Thoracic aorta (tissue), 2 donors: ENCODE measurements around the gene CFAP46. TPM values are rescaled to one million over a fixed set of nuclear protein-coding genes. Genes with fewer than 3 reads are reported as not detected.

Experiments used
- ATAC-seq: fragments of 150-250 bp; one replicate; pipeline ENCODE4 v1.8.0; 2017; ENCODE audit warnings: low read depth; ENCODE audit not compliant: insufficient number of reproducible peaks, low FRiP score
- DNase-seq: peaks from one replicate; pipeline ENCODE4 v3.0.0-alpha.2; 2020; ENCODE audit warnings: low spot score
- H3K27ac ChIP-seq, 2 donors: fragments of 200-600 bp; sonication (generic); 1 replicate in 1 of 2; 2 replicates in 1 of 2; pipeline ENCODE4 v1.5.1; 2016; ENCODE audit warnings: mild to moderate bottlenecking in 2 of 2, moderate library complexity in 2 of 2
- H3K27me3 ChIP-seq: fragments of 200-600 bp; sonication (generic); replicated peaks from 2 replicates; pipeline ENCODE4 v1.6.0; 2016; ENCODE audit warnings: mild to moderate bottlenecking; ENCODE audit not compliant: insufficient read depth
- H3K36me3 ChIP-seq: fragments of 200-600 bp; sonication (generic); one replicate; pipeline ENCODE4 v1.5.1; 2016
- H3K4me1 ChIP-seq, 2 donors: fragments of 200-600 bp; sonication (generic); 1 replicate in 1 of 2; 2 replicates in 1 of 2; pipeline versions ENCODE4 v1.5.1 to v1.6.0; 2016; ENCODE audit warnings: low read depth in 2 of 2, mild to moderate bottlenecking in 1 of 2; ENCODE audit not compliant: control insufficient read depth in 1 of 2
- H3K4me3 ChIP-seq: fragments of 200-600 bp; sonication (generic); 2 replicates; pipeline ENCODE4 v1.5.1; 2016; ENCODE audit warnings: mild to moderate bottlenecking
- H3K9me3 ChIP-seq: fragments of 200-600 bp; sonication (generic); 2 replicates; pipeline ENCODE4 v1.5.1; 2016
- total RNA-seq, 2 donors: library from RNA; depleted of rRNA; stranded (reverse); fragments of >200 nt; gene quantifications; one replicate each; pipeline versions ENCODE4 v1.1.0 to v1.2.3, GENCODE V29; 2016
- TF ChIP-seq, protein P1 (sequence below): fragments of 200-600 bp; sonication (generic); IDR thresholded peaks from one replicate; pipeline ENCODE4 v1.5.1; 2019; ENCODE audit warnings: antibody characterized with exemption

CFAP46 gene
- total RNA-seq, 2 donors from 2014 or later, result not detected

DNA sequence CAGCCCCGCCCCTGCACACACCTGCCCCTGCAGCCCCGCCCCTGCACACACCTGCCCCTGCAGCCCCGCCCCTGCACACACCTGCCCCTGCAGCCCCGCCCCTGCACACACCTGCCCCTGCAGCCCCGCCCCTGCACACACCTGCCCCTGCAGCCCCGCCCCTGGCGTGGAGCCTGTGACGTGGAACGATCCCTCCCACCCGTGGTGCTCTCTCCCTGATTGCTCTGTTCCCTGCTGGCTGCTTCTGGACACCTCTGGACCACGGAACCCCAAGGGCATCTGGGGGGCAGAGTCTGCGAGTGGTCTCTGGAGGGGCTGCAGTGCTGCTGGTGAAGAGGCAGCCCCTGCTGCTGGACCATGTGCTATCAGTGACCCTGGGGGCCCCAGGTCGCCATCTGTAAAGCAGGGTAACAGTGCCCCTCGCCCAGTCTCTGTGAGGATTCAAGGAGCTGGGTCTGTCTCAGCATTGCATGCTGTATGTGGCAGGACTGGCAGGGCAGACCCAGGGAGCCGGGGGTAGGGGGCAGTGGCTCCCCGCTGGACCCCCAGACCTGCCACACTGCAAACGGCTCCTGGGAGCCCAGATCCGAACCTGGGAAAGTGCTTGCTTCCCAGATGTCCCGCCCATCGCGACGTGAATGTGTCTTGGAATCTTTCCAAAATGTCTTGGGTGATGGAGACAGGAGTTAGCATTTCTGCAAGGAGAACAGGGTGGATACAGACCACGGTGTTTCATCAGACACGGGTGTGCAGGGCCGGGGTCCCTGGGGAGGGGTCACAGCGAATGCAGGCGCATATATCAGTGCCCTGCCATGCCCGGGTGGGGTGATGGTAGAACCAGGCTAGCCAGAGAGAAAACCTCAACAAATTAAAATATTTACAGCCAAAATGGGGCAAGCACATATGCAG lies 128.6 kb downstream of the CFAP46 start:
- no peak overlapping the region for H3K4me3 ChIP-seq
- H3K27me3 ChIP-seq, result no peaks in the 10 kb centered on the region
- DNase-seq (no peak), ATAC-seq (no peak)
- H3K27ac ChIP-seq, result no peak overlapping the region
- TF ChIP-seq, protein P1, sequence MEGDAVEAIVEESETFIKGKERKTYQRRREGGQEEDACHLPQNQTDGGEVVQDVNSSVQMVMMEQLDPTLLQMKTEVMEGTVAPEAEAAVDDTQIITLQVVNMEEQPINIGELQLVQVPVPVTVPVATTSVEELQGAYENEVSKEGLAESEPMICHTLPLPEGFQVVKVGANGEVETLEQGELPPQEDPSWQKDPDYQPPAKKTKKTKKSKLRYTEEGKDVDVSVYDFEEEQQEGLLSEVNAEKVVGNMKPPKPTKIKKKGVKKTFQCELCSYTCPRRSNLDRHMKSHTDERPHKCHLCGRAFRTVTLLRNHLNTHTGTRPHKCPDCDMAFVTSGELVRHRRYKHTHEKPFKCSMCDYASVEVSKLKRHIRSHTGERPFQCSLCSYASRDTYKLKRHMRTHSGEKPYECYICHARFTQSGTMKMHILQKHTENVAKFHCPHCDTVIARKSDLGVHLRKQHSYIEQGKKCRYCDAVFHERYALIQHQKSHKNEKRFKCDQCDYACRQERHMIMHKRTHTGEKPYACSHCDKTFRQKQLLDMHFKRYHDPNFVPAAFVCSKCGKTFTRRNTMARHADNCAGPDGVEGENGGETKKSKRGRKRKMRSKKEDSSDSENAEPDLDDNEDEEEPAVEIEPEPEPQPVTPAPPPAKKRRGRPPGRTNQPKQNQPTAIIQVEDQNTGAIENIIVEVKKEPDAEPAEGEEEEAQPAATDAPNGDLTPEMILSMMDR, result no peak
- no peaks in the 10 kb centered on the region for H3K4me1 ChIP-seq
- H3K9me3 ChIP-seq, result no peaks in the 10 kb centered on the region
- H3K36me3 ChIP-seq, result no peaks in the 10 kb centered on the region

GRCh38 chr10:132813001-132813401 lies 129.4 kb downstream of the CFAP46 start:
- no peak for DNase-seq
- H3K27me3 ChIP-seq, result no peaks in the 10 kb centered on the region

GRCh38 chr10:132812520-132812919 lies 129.8 kb downstream of the CFAP46 start:
- Histone ChIP-seq H3K27ac (no peak overlapping the region), H3K27me3 (no peaks in the 10 kb centered on the region), H3K4me1 (no peaks in the 10 kb centered on the region), H3K9me3 (no peaks in the 10 kb centered on the region), H3K4me3 (no peak overlapping the region), H3K36me3 (no peaks in the 10 kb centered on the region)
- TF ChIP-seq, protein P1, result no peak
- no peak for DNase-seq
- ATAC-seq, result no peak

More at GRCh38 chr10:132813001-132813401, 129.4 kb downstream of the CFAP46 start:
- Histone ChIP-seq H3K4me3 (no peak overlapping the region), H3K9me3 (no peaks in the 10 kb centered on the region), H3K36me3 (no peaks in the 10 kb centered on the region), H3K4me1 (no peaks in the 10 kb centered on the region), H3K27ac (no peak overlapping the region)
- TF ChIP-seq, protein P1, result no peak
- no peak for ATAC-seq

- no peak overlapping the region for H3K4me3 ChIP-seq
- H3K36me3 ChIP-seq, result no peaks in the 10 kb centered on the region
- ATAC-seq, result no peak
- H3K4me1 ChIP-seq, result no peaks in the 10 kb centered on the region
- H3K9me3 ChIP-seq, result no peaks in the 10 kb centered on the region
- no peak overlapping the region for H3K27ac ChIP-seq
- no peaks in the 10 kb centered on the region for H3K27me3 ChIP-seq
- TF ChIP-seq, protein P1, result no peak
- DNase-seq, result no peak
These were observed 130.4 kb downstream of the CFAP46 start for GRCh38 chr10:132811891-132812481.

GRCh38 chr10:132810807-132811700 lies 131.3 kb downstream of the CFAP46 start:
- H3K36me3 ChIP-seq, result no peaks in the 10 kb centered on the region
- H3K9me3 ChIP-seq, result no peaks in the 10 kb centered on the region
- H3K27me3 ChIP-seq, result no peaks in the 10 kb centered on the region
- DNase-seq (no peak), ATAC-seq (no peak)
- no peak overlapping the region for H3K4me3 ChIP-seq
- no peaks in the 10 kb centered on the region for H3K4me1 ChIP-seq
- no peak overlapping the region for H3K27ac ChIP-seq
- TF ChIP-seq, protein P1, result no peak
